Cardiac muscle cell (in vitro differentiated cells and primary cell): Measurements from ENCODE around the gene NTRK3. TPM values are rescaled to one million over a fixed set of nuclear protein-coding genes. Genes with fewer than 3 reads are reported as not detected.

Experiments used
- DNase-seq, 2 donors: peaks; one replicate each; pipeline versions ENCODE4 v3.0.0 to v3.0.0-alpha.2; 2010 to 2017; ENCODE audit warnings: low read depth in 1 of 2, low spot score in 1 of 2
- H3K27ac ChIP-seq: fragments of 200-600 bp; sonication (generic); 2 replicates; pipeline ENCODE4 v1.5.1; 2016
- H3K27me3 ChIP-seq: fragments of 200-600 bp; sonication (generic); 2 replicates; pipeline ENCODE4 v1.6.0; 2016; ENCODE audit warnings: control low read depth
- H3K36me3 ChIP-seq: fragments of 200-600 bp; sonication (generic); 2 replicates; pipeline ENCODE4 v1.5.1; 2016; ENCODE audit warnings: control low read depth
- H3K4me1 ChIP-seq: fragments of 200-600 bp; sonication (generic); 2 replicates; pipeline ENCODE4 v1.8.1; 2017; ENCODE audit warnings: low read depth, mild to moderate bottlenecking, mixed run types
- H3K4me3 ChIP-seq: fragments of 200-600 bp; sonication (generic); 2 replicates; pipeline ENCODE4 v1.5.1; 2016; ENCODE audit warnings: mild to moderate bottlenecking
- H3K9me3 ChIP-seq: fragments of 200-600 bp; sonication (generic); 2 replicates; pipeline ENCODE4 v1.5.1; 2017; ENCODE audit warnings: low read depth, mild to moderate bottlenecking, control low read depth
- CTCF ChIP-seq: IDR thresholded peaks from 2 replicates; pipeline ENCODE4 v1.5.1; 2012; ENCODE audit warnings: low read depth, mild to moderate bottlenecking, low read length
- polyA plus RNA-seq: library from polyadenylated mRNA; unstranded; fragments of >200 nt; fragmentation: Nextera tagmentation; extraction: Ambion mirVana; gene quantifications from 2 replicates; pipeline ENCODE4 v1.2.1, GENCODE V29; 2016
- total RNA-seq: library from RNA; depleted of rRNA; stranded (reverse); fragments of >200 nt; gene quantifications from 2 replicates; pipeline ENCODE4 v1.2.3, GENCODE V29; 2016

The NTRK3 gene
- total and polyA plus RNA-seq, 2 experiments from 2014 or later: 3.3 to 6.2 TPM

GRCh38 chr15:88202231-88202630 is 54.3 kb downstream of the NTRK3 start:
- peak in 1 of 2 donors; percentile 3 for DNase-seq
- Histone ChIP-seq H3K27me3 (no peaks in the 10 kb centered on the region), H3K36me3 (no peaks in the 10 kb centered on the region), H3K27ac (no peak overlapping the region), H3K4me1 (no peaks in the 10 kb centered on the region), H3K4me3 (no peak overlapping the region), H3K9me3 (no peaks in the 10 kb centered on the region)
- no peak for TF ChIP-seq CTCF

GRCh38 chr15:88201207-88201606 is 55.3 kb downstream of the NTRK3 start:
- H3K9me3 ChIP-seq: no peaks in the 10 kb centered on the region
- no peak for DNase-seq
- no peaks in the 10 kb centered on the region for H3K27me3 ChIP-seq
- H3K27ac ChIP-seq: no peak overlapping the region
- TF ChIP-seq CTCF: no peak
- no peaks in the 10 kb centered on the region for H3K36me3 ChIP-seq
- no peaks in the 10 kb centered on the region for H3K4me1 ChIP-seq
- H3K4me3 ChIP-seq: no peak overlapping the region

- no peak for TF ChIP-seq CTCF
- Histone ChIP-seq H3K4me3 (no peak overlapping the region), H3K27me3 (no peaks in the 10 kb centered on the region), H3K9me3 (no peaks in the 10 kb centered on the region), H3K27ac (no peak overlapping the region), H3K4me1 (no peaks in the 10 kb centered on the region), H3K36me3 (no peaks in the 10 kb centered on the region)
- DNase-seq: no peak
Measured at GRCh38 chr15:88196961-88197360, 59.6 kb downstream of the NTRK3 start.

GRCh38 chr15:88194162-88194561 is 62.4 kb downstream of the NTRK3 start:
- Histone ChIP-seq H3K9me3 (no peaks in the 10 kb centered on the region), H3K36me3 (no peaks in the 10 kb centered on the region), H3K4me3 (no peak overlapping the region), H3K4me1 (no peaks in the 10 kb centered on the region), H3K27me3 (no peaks in the 10 kb centered on the region), H3K27ac (no peak overlapping the region)
- no peak for DNase-seq
- no peak for TF ChIP-seq CTCF

- no peak overlapping the region for H3K27ac ChIP-seq
- no peak for TF ChIP-seq CTCF
- no peak overlapping the region for H3K4me3 ChIP-seq
- no peak for DNase-seq
- H3K27me3 ChIP-seq: no peaks in the 10 kb centered on the region
- no peaks in the 10 kb centered on the region for H3K36me3 ChIP-seq
- H3K4me1 ChIP-seq: no peaks in the 10 kb centered on the region
- H3K9me3 ChIP-seq: no peaks in the 10 kb centered on the region
Measured at GRCh38 chr15:88193415-88193814, 63.1 kb downstream of the NTRK3 start.

- H3K36me3 ChIP-seq: no peaks in the 10 kb centered on the region
- no peaks in the 10 kb centered on the region for H3K9me3 ChIP-seq
- no peak overlapping the region for H3K4me3 ChIP-seq
- DNase-seq: no peak
- H3K27me3 ChIP-seq: no peaks in the 10 kb centered on the region
- H3K4me1 ChIP-seq: peaks cover 5% of the 10 kb centered on the region
- H3K27ac ChIP-seq: no peak overlapping the region
- no peak for TF ChIP-seq CTCF
Measured at GRCh38 chr15:88191812-88192165, 64.8 kb downstream of the NTRK3 start.
